SK-N-SH treated with all-trans-retinoic acid at 6 μM for 48 hours (cell line): Measurements from ENCODE around the gene ARMCX5.

ENCODE experiments used
- BACH2 ChIP-seq: fragments of 250-450 bp; sonication (Bioruptor Pico); IDR thresholded peaks from 2 replicates; pipeline ENCODE4 v1.9.0; 2021; ENCODE audit warnings: mild to moderate bottlenecking, borderline replicate concordance
- CREB5 ChIP-seq: fragments of 250-450 bp; sonication (Bioruptor Pico); IDR thresholded peaks from 2 replicates; pipeline ENCODE4 v1.5.1; 2020; ENCODE audit warnings: low read depth, mild to moderate bottlenecking, moderate library complexity
- ESRRG ChIP-seq: fragments of 250-450 bp; sonication (Bioruptor Pico); IDR thresholded peaks from 2 replicates; pipeline ENCODE4 v1.6.1; 2021; ENCODE audit warnings: mild to moderate bottlenecking
- ISL1 ChIP-seq: fragments of 250-450 bp; sonication (Bioruptor Pico); IDR thresholded peaks from 2 replicates; pipeline ENCODE4 v2.1.2; 2022; ENCODE audit warnings: mild to moderate bottlenecking, moderate library complexity
- PATZ1 ChIP-seq: fragments of 250-450 bp; sonication (Bioruptor Pico); IDR thresholded peaks from 2 replicates; pipeline ENCODE4 v1.8.0; 2020; ENCODE audit warnings: mild to moderate bottlenecking, moderate library complexity, borderline replicate concordance
- TCF4 ChIP-seq: fragments of 250-450 bp; sonication (Bioruptor Pico); IDR thresholded peaks from 2 replicates; pipeline ENCODE4 v1.8.0; 2021; ENCODE audit warnings: mild to moderate bottlenecking, moderate library complexity, borderline replicate concordance
- ZNF565 ChIP-seq: fragments of 450-650 bp; formaldehyde crosslinking; conservative IDR thresholded peaks from 2 replicates; pipeline ENCODE4 v1.5.0; 2020; ENCODE audit warnings: low read depth, mild to moderate bottlenecking, moderate library complexity
- TF ChIP-seq, protein P1 (sequence below): fragments of 250-450 bp; sonication (Bioruptor Pico); IDR thresholded peaks from 2 replicates; pipeline ENCODE4 v1.8.0; 2021; ENCODE audit warnings: low read depth, mild to moderate bottlenecking, moderate library complexity, borderline replicate concordance
- TF ChIP-seq, protein P2 (sequence below): fragments of 250-450 bp; sonication (Bioruptor Pico); IDR thresholded peaks from 2 replicates; pipeline ENCODE4 v1.5.0; 2020; ENCODE audit warnings: mild to moderate bottlenecking, moderate library complexity

DNA sequence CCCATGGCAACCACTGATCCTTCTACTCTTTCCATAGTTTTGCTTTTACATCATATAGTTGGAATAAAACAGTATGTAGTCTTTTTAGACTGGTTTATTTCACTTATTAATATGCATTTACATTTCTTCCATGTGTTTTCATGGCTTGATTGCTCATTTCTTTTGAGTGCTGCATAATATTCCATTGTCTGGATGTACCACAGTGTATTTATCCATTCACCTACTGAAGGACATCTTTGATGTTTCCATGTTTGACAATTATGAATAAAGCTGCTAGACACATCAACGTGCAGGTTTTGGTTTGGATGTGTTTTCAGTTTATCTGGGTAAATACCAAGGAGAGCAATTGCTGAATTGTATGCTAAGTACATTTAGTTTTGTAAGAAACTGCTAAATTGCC lies 38.2 kb downstream of the ARMCX5 start:
- TF ChIP-seq PATZ1 (CRISPR knock-in tag) (no peak), ZNF565 (no peak), ISL1 (CRISPR knock-in tag) (no peak), TCF4 (CRISPR knock-in tag) (no peak), BACH2 (no peak), CREB5 (CRISPR knock-in tag) (no peak), ESRRG (no peak)
- TF ChIP-seq, protein P1, sequence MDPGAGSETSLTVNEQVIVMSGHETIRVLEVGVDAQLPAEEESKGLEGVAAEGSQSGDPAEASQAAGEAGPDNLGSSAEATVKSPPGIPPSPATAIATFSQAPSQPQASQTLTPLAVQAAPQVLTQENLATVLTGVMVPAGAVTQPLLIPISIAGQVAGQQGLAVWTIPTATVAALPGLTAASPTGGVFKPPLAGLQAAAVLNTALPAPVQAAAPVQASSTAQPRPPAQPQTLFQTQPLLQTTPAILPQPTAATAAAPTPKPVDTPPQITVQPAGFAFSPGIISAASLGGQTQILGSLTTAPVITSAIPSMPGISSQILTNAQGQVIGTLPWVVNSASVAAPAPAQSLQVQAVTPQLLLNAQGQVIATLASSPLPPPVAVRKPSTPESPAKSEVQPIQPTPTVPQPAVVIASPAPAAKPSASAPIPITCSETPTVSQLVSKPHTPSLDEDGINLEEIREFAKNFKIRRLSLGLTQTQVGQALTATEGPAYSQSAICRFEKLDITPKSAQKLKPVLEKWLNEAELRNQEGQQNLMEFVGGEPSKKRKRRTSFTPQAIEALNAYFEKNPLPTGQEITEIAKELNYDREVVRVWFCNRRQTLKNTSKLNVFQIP (CRISPR knock-in tag) = no peak
- TF ChIP-seq, protein P2, sequence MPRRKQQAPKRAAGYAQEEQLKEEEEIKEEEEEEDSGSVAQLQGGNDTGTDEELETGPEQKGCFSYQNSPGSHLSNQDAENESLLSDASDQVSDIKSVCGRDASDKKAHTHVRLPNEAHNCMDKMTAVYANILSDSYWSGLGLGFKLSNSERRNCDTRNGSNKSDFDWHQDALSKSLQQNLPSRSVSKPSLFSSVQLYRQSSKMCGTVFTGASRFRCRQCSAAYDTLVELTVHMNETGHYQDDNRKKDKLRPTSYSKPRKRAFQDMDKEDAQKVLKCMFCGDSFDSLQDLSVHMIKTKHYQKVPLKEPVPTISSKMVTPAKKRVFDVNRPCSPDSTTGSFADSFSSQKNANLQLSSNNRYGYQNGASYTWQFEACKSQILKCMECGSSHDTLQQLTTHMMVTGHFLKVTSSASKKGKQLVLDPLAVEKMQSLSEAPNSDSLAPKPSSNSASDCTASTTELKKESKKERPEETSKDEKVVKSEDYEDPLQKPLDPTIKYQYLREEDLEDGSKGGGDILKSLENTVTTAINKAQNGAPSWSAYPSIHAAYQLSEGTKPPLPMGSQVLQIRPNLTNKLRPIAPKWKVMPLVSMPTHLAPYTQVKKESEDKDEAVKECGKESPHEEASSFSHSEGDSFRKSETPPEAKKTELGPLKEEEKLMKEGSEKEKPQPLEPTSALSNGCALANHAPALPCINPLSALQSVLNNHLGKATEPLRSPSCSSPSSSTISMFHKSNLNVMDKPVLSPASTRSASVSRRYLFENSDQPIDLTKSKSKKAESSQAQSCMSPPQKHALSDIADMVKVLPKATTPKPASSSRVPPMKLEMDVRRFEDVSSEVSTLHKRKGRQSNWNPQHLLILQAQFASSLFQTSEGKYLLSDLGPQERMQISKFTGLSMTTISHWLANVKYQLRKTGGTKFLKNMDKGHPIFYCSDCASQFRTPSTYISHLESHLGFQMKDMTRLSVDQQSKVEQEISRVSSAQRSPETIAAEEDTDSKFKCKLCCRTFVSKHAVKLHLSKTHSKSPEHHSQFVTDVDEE (CRISPR knock-in tag) = no peak
